HG02798 (cell line): Measurements from ENCODE around the gene BMPER.

Experiments used
- ATAC-seq: cut with Tn5 transposase; IDR thresholded peaks from one replicate; pipeline ENCODE4 v1.9.1; 2021; ENCODE audit warnings: mild to moderate bottlenecking; ENCODE audit not compliant: unreplicated experiment, poor library complexity

BMPER gene

DNA sequence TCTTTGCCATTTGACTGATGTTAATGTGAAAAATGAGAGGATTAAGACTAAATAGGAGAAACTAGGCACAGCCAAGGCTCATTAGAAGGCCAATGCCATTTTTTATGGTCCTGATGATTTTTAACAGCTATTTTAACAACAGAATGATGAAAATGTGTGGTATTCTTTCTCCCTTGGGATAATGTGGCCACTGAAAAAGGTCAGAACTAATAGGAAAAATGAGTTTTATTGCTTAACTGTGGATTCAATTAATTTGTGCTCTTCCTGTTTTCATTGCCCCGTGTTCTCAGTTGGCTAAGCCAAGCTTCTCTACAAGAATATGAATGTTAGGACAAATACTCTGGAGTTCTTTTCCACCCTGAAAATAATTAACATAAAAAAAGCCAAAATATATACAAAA lies 56.6 kb downstream of the BMPER start:
- no peak for ATAC-seq

DNA sequence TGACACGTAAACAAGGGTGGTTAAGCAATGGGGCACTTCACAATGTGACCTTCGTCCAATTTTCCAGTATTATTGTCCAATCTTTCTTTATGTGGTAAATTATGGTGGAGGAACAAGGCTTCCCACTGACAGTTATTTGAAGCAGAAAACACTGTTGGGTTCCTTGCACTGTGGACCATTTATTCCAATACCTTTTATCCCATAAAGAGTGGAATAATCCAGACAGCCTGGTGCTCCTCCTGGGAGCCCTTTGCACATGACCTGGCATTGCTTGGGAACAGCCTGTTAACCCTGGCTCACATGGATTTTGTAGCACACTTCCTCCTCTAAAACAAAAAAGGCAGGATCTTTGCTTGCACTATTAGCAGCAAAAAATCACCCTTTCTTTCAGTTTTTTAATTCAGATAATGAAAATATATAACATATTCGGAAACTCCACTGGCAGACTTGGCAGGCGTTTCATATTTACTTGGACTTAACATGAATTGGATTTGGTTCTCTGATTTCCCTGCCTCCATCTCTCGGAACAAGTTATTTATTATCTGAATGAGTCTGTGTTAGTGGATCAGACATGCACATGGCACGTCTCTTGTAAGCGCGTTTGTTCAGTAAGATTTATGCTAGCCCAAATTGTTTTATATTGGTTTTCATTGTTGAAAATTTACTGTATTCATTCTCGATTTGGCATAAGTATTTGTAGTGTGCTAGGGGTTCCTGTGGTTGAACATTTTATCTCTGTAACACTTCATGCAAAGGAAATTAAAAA lies 59.3 kb downstream of the BMPER start:
- ATAC-seq, result no peak

DNA sequence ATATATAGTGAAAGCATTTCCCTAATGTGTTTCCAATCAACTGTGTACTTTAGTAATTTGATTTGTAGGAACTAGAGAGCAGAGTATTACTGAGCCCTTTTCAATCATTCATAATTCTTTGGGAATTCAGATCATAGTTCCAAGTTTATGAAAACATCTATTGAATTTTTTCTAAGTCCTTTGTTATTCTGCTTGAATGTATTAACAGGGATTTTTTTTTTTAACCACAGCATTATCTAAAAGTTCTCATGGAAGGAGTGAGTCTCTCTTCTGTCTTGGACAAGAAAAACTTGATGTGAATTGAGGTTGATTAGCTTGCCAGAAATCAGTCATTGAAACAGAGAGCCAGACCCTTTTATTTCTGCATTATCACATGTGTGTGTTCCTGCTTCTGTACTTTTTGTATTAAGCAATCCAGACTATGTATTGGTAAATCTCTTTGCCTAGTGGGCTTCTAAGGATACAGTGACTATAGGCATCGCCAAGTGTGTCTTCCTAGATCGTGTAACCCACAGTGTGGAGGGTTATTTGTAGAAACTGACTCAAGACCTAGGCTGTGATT lies 59.9 kb downstream of the BMPER start:
- ATAC-seq, result no peak

DNA sequence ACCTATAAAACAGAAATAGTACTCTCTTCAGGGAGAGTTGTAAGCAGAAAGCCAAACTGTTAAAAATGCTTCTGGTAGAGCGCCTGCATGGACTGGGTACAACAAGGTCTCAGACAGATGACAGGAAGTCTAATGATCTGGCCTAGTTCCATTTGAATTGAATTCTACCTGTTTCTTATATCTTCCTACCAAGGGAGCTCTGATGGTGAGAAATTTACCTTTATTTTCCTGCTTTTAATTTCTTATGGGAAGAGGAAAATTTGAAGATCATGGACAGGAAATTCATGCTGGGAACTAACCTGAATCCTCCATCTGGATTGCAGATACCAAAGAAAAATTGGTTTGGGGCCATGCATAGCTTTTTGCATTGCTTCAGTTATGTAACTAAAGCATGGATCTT lies 63.3 kb downstream of the BMPER start:
- ATAC-seq, result no peak

DNA sequence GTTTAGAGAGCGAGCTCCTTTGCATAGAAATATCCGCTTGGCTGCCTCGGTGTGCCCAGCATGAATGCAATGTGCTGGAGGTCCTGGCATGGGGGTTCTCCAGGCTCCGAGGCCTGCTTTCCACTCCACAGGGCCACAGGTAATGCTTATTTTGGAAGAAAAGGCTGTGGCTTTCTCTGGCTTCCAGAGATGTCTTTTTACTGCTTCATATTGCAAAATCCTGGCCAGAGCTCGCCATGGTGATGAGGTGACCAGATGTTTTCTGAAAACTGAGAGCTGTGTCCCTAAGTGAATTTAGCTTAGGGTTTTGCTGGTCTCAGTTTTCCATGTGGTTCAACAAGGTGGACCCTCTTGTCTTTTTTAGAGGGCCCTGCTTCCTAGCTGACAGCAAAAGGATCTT lies 65.2 kb downstream of the BMPER start:
- no peak for ATAC-seq

DNA sequence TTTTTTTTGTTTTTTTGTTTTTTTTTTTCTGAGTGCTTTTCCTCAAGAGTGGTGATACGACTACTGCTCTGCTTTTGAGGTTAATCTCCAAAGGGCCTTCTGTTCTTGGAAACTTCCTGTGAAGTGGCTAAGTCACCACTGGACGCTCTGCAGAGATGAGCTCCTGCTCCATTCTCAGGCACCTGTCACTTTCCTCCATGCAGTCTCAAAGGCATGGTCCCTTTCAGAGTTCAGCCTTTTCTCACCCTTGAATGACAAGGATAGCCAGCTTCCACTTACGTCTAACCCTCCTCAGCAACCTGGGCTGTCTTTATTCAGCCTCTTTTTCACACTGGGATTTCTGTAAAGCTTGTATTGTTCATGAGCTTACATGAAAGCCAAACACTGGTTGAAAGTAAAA lies 65.8 kb downstream of the BMPER start:
- ATAC-seq, result no peak

DNA sequence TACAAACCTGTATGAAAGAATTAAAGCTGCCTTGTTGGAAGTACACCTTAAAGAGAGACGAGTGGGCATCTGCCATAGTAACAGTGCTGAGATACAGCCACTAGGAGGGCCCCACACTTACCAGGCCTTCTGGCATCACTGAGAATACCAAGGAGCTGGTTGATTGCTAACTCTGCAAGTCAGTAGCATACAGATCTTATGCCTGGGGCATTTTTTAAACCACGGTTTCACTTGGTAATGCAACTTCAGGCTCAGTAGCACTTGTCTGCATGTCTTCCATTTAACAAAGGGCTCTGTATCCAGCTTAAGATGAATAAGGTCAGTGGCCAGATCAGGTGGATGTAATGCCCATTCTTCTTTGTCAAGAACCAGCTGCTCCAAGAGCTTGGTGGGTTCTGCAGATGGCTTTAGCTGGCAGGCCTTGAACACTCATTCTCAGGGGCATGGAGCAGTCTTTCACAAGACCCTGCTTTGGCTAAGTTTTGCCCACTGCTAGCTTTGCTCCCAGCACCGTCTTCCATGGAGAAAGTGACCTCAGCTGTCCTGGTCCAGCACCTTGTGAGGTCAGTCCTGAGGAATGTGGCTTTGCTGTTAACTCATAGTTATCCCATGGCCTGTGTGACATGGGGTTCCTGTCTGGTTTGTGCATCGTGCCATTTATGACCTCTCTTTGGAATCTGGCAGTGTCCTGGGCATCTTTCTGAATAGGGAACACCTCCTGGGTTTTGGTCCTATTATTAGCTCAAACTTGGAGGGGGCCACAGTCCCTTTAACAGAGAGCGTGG lies 68.1 kb downstream of the BMPER start:
- ATAC-seq, result no peak

DNA sequence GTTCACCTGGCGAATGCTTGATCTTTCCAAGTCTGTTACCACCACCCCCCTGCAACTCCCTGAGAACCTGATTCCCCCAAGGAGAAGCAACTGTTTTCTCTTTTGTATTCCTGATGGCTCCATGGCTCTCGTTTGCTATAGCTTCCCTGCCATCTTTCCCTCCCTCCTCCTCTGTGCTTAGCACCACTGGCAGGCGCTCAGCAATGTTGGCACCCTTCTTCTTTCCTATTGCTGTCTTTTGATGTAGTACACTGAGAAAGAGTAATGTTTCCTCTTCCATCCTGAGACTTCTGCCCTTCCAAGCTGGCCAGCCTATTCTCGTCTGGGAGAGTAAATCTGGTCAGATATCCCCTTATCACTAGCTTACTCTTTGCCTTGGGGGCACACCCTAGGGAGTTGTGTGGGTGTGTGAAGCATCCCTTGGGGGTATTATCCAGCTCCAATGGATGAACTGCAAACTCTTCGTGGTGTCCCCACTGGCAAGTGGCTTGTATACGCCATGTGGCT lies 74.0 kb downstream of the BMPER start:
- no peak for ATAC-seq

DNA sequence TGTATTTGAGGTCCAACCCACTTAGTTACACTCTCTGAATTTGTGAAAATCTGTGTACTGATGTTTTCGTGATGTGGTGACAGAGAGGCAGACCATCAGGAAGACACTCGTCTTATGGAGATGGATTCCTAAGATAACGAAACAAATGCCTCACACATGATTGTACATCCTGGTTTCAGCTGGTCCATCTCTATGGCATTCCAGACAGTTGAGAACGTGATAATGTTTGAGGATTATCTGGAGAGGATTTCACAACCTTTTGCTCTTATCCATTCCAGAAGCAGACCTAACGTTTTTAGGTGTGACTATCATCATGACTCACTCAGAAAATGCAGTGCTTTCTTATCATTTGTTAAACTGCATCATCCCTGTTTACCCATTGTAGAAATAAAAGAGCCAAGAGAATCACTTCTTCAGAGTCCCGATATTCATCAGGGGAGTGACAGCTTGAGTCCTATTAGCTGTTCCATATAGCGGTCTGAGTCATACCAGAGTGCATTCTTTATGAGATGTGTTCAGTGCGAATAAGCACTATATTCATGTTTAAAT lies 74.5 kb downstream of the BMPER start:
- ATAC-seq, result no peak

DNA sequence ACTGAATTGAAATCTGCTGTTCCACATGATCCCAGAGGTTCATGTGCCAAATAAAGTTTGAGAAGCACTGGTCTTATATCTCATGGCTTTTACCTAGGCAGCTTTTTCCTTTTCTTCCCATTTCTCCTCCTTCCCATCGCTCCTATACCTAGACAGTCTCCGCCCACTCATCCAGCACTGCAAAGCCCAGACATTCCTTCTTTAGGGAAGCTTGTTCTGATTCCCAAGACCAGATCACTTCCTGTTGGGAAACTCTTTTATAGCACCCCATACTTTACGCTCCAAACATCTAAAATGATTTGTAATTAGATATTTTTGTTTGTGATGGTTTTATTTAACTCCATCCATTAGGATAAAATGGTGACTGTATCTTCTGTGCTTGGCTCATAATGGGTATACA lies 75.9 kb downstream of the BMPER start:
- ATAC-seq, result no peak

DNA sequence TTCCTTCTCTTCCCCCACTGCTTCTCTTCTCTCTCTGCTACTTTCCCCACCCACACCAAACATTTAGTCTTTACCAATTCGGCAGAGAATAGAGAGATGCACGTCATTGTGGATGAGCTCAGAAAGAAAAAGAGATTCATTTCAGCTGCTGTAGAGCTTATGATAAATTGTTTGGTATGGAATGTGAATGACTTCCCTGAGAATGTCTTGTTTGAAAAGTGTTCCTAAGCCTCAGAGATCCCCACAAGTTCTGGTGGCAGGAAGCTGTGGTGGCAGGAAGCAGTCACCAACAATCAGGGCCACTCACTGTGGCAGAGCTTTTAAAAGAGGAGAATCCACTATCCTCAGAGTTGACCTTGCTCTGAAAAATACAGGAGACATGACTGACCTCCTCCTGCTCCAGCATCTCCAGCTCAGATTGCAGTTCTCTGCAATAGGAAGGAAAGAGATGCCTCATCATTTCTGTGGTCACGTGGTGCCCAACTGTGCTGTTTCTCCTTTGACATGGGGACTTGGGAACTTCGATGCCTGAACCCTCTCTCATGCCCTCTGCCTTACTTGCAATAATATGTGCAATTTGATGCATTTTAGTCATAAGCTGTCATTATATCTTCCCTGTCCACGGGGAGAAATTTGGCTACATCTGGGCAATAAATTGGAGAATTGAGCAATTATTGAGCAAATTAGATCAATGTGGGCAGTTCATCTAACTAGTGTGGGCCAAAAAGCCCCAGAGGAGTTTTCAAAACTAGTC lies 76.5 kb downstream of the BMPER start:
- ATAC-seq, result no peak

DNA sequence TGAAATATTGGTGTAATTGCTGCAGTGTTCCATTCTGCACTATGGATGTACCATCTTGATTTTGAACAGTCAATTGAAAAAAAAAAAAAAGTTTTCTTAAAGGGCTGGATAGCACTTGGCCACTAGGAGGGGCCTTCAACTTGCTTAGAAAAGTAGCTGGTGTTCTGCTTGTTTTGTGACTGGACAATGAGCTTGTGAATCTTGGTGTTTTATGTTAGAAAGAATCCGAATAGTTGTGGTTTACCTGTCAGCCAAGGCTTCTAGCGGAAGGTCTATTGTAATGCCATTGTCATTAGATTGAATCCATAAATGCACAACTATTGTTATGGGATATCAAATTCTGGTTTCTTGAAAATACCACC lies 77.1 kb downstream of the BMPER start:
- ATAC-seq, result no peak

DNA sequence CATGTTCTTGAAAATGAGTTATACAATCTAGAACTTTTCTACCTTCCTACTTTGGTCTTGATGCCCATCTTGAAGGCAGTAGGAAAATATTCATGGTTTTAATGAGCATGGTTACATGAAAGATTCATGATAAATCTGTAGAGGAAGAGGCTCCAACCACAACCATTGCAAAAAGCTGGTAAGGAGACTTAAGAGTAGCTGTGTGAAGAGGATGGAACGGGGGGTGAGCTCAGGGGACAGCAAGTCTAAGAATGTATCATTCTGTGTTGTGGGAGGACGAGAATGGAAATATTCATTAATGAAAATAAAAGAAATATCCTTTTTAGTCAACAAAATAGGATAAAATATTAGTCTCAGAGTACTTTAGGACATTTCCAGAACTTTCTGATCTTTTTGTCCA lies 81.1 kb downstream of the BMPER start:
- ATAC-seq, result no peak

DNA sequence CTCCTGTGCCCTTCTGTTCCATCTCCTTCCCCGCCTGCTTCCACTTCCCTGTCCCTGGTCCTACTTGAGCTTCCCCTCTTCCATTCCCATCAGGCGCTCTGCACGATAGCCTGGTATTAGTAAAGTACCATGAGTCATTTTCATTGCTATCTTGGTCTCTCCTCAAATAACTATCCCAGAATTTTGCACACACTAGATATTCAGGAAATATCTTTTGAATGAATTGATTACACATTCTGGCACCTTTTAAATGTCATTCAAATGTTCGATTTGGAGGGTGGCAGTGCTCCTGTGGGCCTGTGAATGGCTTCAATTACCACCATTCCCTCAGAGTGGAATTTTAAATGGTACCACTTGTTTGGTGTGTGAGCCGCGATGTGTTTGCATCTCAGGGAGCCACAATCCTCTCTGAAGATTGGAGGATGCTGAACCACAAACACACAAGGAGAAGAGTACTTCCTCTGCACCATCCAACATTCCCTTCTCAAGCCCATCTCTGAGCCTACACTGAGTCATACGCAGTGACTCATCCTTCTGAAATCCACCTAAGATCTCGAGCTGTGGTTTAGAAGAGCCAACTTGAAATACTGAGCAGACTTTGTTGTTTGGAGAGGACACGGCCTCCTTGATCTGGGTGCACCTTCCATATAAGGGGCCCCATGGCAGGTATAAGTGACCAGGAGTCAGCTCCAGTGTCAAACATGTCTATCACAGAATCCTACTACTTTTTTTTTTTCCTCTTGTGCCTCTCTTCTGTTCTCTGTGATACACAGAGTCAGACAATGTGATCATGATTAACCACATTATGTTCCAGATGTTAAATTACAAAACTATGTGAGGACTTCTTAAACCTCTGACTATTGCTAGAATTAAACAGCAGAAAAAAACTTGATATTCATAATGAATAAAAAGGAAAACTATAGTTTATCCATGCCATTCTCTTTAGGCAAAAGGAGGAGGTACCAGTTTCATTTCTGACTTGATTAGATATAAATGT lies 81.9 kb downstream of the BMPER start:
- ATAC-seq, result no peak

DNA sequence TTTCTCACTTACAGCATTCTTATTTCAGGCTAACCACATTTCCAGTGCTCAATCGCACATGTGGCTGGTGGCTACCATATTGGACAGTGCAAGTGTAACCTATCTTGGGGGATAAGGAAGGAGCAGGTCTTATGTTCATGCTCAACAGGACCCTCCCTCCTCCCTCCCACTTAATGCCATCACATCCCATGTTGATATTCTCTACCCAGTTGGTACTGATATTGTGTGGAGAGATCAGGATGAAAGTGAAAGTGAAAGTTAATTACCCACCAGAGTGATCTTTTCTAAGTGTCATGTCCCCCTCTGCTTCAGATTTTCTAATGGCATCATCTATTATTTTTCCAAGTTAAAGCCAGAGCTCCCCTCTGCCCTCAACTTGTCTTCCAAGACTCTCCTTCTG lies 91.6 kb downstream of the BMPER start:
- ATAC-seq, result no peak

DNA sequence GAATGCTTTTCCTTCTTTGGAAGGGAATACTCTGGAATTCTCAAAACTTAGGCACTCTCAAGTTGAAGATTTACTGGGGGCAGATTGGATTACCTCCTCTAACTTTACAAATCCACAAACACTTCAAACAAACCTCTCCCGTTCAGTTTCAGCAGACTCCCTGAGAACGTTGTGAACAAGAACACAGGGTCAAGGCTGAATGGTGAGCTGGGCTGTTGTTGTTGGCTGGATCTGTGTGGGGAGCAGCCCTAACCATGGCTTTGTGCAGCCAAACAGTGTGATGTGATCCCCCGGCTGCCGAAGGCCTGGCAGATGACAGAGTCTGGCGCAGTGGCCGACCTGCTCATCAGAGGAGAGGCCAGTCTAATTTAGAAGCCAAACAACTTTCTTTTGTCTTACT lies 93.1 kb downstream of the BMPER start:
- ATAC-seq, result no peak

DNA sequence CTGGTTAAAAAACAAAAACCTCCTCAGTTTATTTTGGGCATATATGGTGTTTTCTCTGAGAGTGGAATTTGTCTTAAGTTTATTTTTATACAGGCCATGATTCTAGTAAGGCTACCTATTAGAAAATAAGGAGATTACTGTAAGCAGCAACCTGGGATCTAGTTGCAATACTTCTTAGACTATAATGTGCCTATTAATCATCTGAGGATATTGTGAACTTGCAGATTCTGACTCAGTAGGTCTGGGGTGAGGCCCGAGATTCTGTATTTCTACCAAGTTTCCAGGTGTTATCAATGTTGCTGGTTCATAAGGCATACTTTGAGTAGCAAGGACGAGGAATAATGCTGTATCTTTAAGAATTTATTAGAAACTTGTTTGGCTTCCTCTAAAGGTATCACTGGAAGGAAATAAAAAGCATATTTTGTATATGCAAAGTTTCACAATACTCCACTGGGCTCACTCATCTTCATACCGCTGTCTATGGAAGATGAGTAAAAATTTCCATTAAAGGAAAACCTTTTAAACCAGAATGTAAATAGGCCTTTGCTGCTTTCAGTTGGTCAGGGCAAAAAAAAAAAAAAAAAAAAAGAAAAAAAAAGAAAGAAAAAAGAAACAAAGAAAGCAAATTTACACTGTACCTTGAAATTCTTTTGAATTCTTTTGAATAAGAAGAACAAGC lies 105.8 kb downstream of the BMPER start:
- no peak for ATAC-seq

DNA sequence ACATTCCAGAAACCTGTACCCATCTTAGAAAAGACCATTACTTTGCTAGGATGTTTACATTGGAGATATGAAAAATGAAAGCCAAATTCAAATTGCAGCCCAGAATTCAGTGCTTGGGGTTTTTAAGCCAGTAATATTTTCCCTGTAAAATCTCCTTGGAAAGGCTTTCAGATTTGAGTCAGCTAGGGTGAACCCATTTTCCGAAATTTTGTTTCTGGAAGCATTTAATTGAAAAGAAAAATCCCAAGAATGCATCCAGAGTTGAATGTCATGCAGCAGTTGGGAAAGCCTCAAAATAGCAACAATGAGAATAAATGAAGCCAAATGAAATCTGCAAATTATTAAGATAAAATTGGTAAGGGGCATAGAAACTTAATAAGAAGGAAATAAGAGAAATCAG lies 106.4 kb downstream of the BMPER start:
- ATAC-seq, result no peak

DNA sequence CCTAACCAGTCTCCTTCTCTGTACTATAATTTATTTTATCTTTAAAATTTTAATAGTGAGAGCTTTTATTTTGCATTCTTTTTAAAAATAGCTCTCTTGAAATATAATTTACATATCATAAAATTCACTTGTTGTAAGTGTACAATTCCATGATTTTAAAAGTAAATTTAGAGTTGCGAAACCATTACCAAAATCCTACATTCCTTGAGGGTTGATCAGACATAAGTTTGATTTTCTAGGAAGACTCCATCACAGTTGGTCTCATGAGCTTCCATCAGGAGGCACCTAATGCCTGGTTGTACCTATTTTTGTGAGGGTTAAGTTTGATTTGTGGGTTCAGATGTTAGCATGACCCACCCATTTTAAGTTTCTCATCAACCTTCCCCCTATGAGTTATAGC lies 108.1 kb downstream of the BMPER start:
- no peak for ATAC-seq
